GM18858 (cell line): ENCODE results near the gene PEPD.

Experiments used
- ATAC-seq: cut with Tn5 transposase; IDR thresholded peaks from one replicate; pipeline ENCODE4 v1.9.1; 2021; ENCODE audit not compliant: unreplicated experiment

The PEPD gene

DNA sequence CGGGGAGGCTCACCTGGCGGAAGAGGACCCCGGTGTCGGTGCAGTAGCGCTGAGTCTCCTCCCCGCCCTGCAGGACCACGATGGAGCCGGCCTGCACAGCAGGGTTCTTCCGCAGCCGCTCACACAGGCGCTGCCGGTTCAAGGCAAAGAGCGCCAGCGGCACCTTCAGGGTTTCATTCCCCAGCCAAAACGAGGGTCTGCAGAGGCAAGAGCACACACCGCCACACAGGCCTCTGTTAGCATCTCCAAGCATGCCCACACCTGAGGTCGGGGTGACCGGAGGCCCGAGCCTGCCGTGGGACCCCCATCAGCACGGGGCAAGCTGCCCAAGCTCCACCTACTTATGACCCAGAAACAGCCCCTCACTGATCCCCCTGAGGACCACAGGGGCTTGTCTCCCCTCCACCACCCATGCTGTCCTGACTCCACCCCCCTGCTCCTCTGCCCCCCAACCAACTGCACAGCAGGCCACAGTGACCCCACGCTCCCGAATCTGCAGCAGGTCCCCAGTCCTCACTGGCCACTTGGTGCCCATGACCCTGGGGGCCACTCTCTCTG is 8.9 kb downstream of the PEPD start:
- no peak for ATAC-seq

- no peak for ATAC-seq
Observed at GRCh38 chr19:33512021-33512420, 9.6 kb downstream of the PEPD start.

DNA sequence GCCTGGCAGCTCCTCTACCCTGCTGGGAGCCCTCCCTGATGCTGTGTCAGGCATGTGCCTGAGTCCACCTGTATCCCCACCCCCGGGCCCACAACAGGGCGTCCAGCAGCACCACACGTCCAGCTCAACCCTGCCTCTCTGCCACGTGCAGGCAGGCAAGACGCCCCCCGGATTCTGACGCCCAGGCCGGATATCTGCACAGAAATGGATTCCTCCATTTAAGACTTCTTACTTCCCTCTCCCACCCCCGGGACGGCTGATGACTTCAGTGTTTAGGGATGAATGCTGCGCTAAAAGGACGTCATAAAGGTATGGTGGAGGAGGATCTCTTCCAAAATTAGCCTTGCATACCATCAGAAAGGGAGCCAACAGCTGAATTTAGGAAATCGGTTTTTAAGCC is 10.2 kb downstream of the PEPD start:
- ATAC-seq: no peak

GRCh38 chr19:33510462-33511194 is 11.0 kb downstream of the PEPD start:
- no peak for ATAC-seq

DNA sequence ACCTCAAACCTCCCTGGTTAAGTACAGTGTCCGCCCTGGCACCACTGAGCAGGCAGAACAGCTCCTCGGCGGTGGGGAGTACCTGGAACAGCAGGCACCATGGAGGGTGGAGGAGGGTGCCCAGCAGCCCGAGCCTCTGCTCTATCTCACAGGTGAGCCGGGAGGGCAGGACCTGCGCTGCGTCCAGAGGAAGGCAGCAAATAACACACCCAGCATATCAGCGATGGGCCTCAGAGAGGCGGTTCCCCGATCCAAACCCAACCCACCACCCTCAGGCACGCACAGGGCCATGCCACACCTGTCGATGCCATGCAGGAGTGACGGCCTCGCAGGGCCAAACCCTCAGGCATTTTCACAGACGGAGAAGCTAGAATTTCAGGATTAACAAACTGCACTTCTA is 11.8 kb downstream of the PEPD start:
- ATAC-seq: no peak

GRCh38 chr19:33508941-33509614 is 12.5 kb downstream of the PEPD start:
- no peak for ATAC-seq

DNA sequence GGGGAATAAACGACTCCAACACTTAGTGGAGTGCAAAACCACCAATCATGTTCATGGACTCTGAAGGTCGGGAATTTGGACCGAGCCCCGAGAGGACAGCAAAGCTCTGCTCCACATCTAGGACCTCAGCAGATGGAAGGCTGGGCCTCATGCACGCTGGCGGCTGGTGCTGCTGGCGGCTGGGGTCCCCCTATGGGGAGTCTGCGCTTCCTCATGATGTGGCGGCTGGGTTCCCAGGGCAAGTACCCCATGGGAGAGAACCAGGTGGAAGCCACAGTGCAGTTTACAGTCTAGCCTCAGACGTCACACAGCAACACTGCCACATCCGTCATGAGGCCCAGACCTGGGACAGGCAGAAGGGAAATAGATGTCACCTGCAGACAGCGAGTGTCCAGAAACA is 13.2 kb downstream of the PEPD start:
- no peak for ATAC-seq

DNA sequence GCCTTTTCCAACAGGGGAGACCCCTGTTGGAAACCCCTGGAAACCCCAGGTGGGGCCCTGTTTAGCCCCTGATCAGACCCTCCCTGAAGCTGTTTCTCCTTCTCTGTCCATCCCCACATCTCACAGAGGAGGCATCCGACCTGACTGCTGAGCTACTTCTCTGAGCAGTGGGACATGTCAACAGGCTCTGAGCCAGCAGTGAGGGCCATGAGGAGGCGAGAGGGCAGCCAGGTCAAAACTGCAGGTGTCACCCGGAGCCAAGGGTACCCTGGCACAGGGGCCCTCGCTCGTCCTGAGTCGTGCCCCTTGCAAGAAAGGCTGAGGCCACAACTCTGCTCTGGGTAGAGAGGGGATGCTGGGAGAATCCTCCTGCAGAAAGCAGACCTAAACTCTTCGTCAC is 13.6 kb downstream of the PEPD start:
- ATAC-seq: no peak

GRCh38 chr19:33507021-33507956 is 14.3 kb downstream of the PEPD start:
- no peak for ATAC-seq

DNA sequence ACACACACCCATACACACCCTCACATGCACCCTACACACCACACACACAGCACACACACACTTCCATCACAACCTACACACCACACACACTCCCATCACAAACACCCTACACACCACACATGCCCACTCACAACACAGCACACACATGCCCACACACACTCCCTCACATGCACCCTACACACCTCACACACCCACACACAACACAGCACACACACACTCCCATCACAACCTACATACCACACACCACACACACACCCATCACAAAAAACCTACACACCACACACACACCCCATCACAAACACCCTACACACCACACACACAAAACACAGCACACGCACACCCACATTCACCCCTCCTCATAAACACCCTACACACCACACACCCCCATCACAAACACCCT is 15.1 kb downstream of the PEPD start:
- no peak for ATAC-seq

DNA sequence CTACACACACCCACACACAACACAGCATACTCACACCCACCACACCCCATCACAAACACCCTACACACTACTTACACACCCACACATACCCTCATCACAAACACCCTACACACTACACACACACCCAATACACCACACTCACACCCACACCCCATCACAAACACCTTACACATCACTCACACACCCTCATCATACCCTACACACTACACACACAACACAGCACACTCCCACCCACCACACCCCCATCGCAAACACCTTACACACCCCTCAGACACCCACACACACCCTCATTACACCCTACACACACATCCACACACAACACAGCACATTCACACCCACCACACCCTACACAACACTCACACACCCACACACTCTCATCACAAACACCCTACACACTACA is 15.8 kb downstream of the PEPD start:
- ATAC-seq: no peak

DNA sequence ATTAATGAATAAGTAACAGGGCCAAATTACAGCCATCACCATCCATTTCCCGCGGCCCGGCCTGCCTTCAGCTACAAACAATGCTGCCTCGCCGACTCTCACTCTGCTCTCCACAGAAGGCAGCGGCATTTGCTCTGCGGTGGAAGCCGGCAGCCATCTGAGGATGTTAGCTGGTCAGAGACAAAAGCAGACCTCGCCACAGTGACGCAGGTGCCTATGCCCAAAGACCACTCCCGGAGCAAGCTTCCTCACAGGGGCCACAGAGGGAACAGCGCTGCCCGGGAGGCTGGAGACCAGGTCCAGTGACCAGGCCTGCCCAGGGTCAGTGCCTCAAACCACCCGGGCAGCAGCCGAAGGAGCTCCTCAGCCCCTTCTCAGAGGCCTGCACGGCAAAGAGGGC is 16.4 kb downstream of the PEPD start:
- ATAC-seq: no peak

DNA sequence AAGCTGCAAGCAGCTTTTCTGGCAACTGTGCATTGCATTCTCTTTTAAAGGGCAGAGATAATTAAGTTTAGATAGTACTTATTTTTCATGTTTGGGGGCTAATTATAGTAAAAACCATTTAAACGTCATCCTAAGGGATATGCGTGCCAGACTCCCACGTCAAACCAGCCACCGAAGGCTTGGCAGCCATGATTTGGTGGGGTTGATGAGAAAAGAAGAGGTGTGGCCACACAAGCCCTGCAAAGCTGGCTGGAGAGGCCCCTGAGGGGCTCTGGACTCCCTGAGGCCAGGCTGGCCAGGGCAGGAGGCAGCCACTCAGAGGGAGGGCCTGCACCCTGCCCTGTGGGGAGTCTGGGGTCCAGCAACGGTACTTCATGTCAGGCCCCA is 17.5 kb downstream of the PEPD start:
- ATAC-seq: no peak

GRCh38 chr19:33503433-33504057 is 18.0 kb downstream of the PEPD start:
- ATAC-seq: no peak

DNA sequence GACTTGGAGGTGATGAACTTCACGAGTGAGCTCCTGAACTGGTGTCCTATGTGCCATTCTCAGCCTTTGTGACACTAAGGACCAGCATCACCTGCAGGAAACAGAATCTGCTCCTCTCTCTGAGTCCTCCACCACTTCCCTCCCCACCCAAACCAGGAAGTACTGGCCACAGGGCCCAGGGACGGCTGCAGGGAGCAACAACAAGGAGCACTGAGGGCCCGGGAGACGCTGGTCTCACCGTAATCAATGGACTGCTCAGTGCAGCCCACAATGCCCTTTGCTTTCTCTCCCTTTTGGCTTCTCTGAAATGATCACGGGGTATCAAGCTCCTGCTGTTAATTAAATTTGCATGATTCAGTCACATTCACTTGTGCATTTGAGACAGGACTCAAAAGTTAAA is 18.6 kb downstream of the PEPD start:
- ATAC-seq: no peak

DNA sequence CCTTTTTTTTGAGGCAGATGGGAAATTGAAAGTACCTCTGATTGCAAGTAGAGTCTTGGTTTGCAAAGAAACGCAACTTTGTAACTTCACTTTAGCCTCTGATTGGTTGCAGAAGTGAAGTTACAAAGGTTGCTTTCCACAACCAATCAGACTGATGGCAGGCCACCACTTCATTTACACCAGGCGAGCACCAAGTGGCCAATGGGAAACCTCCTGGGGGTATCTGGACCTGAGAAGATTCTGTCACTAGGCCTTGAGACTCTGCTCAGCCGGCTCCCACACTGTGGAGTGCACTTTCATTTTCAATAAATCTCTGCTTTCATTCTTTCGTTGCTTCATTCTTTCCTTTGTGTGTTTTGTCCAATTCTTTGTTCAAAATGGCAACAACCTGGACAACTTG is 19.1 kb downstream of the PEPD start:
- ATAC-seq: no peak

- ATAC-seq: no peak
Observed at GRCh38 chr19:33501693-33502356, 19.8 kb downstream of the PEPD start.

DNA sequence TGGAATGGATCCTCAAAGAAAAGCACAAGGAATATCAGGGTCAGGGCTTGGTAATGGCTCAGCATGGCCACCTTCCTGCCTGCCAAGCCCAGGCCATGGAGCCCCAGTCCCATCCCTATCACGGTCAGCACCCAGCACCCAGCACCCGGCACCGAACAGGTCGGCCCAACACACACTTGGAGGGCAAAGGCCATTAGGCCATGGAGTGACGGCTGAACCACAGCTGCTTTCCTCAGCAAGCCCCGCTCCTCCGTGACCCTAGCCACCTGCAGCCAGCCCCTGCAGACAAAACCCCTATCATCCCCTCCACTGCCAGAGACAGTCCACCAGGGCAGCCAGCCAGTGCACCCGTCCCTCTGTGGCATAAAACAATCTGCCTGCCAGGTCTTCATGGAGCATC is 20.6 kb downstream of the PEPD start:
- ATAC-seq: no peak

GRCh38 chr19:33500586-33500985 is 21.0 kb downstream of the PEPD start:
- no peak for ATAC-seq

GRCh38 chr19:33499671-33500506 is 21.7 kb downstream of the PEPD start:
- no peak for ATAC-seq
